ENCODE measurements around the gene DCBLD1.
"Not testable (repeated sequence)": the region's sequence is repeated elsewhere in the genome, so short reads cannot be mapped to it uniquely, and the experiment has no call there.

The DCBLD1 gene

GRCh38 chr6:117482240-117483003 is at the start of gene DCBLD1:
DCBLD1 (plus strand) TSS chr6:117482674; CDS start chr6:117482782, 108 bp downstream.
- peak; percentile 81 for DNase-seq

GRCh38 chr6:117440706-117441525 is 41.6 kb upstream of the DCBLD1 start:
- no peak for DNase-seq

GRCh38 chr6:117441824-117442264 is 40.6 kb upstream of the DCBLD1 start:
- DNase-seq: no peak

GRCh38 chr6:117442313-117442712 is 40.2 kb upstream of the DCBLD1 start:
- not testable (repeated sequence) for DNase-seq

- DNase-seq: no peak
Measured at GRCh38 chr6:117444600-117444999, 37.9 kb upstream of the DCBLD1 start.

GRCh38 chr6:117446861-117447260 is 35.6 kb upstream of the DCBLD1 start:
- no peak for DNase-seq

GRCh38 chr6:117448011-117448410 is 34.5 kb upstream of the DCBLD1 start:
- no peak for DNase-seq

GRCh38 chr6:117448732-117449485 is 33.6 kb upstream of the DCBLD1 start:
- no peak for DNase-seq

GRCh38 chr6:117449549-117450439 is 32.7 kb upstream of the DCBLD1 start:
- DNase-seq: peak; percentile 87

GRCh38 chr6:117451671-117452070 is 30.8 kb upstream of the DCBLD1 start:
- DNase-seq: no peak

GRCh38 chr6:117456250-117456649 is 26.2 kb upstream of the DCBLD1 start:
- no peak for DNase-seq

- DNase-seq: no peak
Measured at GRCh38 chr6:117456998-117457397, 25.5 kb upstream of the DCBLD1 start.

- DNase-seq: no peak
Measured at GRCh38 chr6:117459204-117459944, 23.1 kb upstream of the DCBLD1 start.

GRCh38 chr6:117463762-117464665 is 18.5 kb upstream of the DCBLD1 start:
- DNase-seq: no peak

- no peak for DNase-seq
Measured at GRCh38 chr6:117464700-117465099, 17.8 kb upstream of the DCBLD1 start.

GRCh38 chr6:117465691-117466090 is 16.8 kb upstream of the DCBLD1 start:
- DNase-seq: no peak

GRCh38 chr6:117467876-117468275 is 14.6 kb upstream of the DCBLD1 start:
- no peak for DNase-seq

- not testable (repeated sequence) for DNase-seq
Measured at GRCh38 chr6:117468527-117468926, 13.9 kb upstream of the DCBLD1 start.

- no peak for DNase-seq
Measured at GRCh38 chr6:117469356-117469755, 13.1 kb upstream of the DCBLD1 start.

GRCh38 chr6:117469791-117470190 is 12.7 kb upstream of the DCBLD1 start:
- no peak for DNase-seq
